ENCODE data around the gene MUC5AC. TPM values are rescaled to one million over a fixed set of nuclear protein-coding genes. Genes with fewer than 3 reads are reported as not detected.

The MUC5AC gene
- total and polyA plus RNA-seq, 2 of the 13 experiments (the other 11 are each of a cell fraction or from before 2014, with no cell fraction given) = under 0.01 TPM; not detected in 1

GRCh38 chr11:1223346-1224110 lies 65.8 kb downstream of the MUC5AC start:
- CTCF ChIA-PET (ENCODE audit: low intra/inter-chr PET ratio, low total read pairs) = no interaction called here
- intact Hi-C loops (cut with micrococcal nuclease; ENCODE audit: unreplicated experiment) = no loop called here

More at GRCh38 chr11:1223346-1224110, 65.8 kb downstream of the MUC5AC start:
- Histone ChIP-seq H3K79me2 (ENCODE audit: insufficient read depth, low read length) (no peaks in the 10 kb centered on the region), H3K27me3 (ENCODE audit: control insufficient read depth in 1 of 2, insufficient read depth in 2 of 2, low read length in 2 of 2) (peaks cover 17 to 55% of the 10 kb centered on the region in 2 experiments), H3K4me1 (ENCODE audit: insufficient read depth, low read length) (peaks cover 36% of the 10 kb centered on the region), H3K4me2 (ENCODE audit: low read depth, low read length) (no peak overlapping the region), H2AFZ (ENCODE audit: low read length) (no peak overlapping the region), H3K27ac (ENCODE audit: extremely low read length, insufficient read depth, low read length) (no peak overlapping the region), H3K9me3 (ENCODE audit: low read length) (no peaks in the 10 kb centered on the region), H4K20me1 (ENCODE audit: insufficient read depth, low read length) (peaks cover 13% of the 10 kb centered on the region; the same call in 1 of the 2 replicates), H3K36me3 (replicated peaks in 1 of 2; ENCODE audit: control insufficient read depth in 1 of 2, insufficient read depth in 2 of 2, low read length in 2 of 2) (no peaks in the 10 kb centered on the region), H3K9ac (ENCODE audit: insufficient read depth, low read depth, low read length) (no peak overlapping the region), H3K4me3 (replicated peaks in 1 of 3; ENCODE audit: insufficient read depth in 1 of 3, low read depth in 2 of 3, low read length in 3 of 3) (no peak overlapping the region)
- ATAC-seq (no peak), FAIRE-seq (no peak), DNase-seq (ENCODE audit: low spot score) (no peak)
- no TSS peak for BruUV-seq (replicated peaks)
- TF ChIP-seq ZFP36L2 (CRISPR knock-in tag; IDR thresholded peaks at IDR 0.05) (no peak), ZBTB10 (CRISPR knock-in tag; IDR thresholded peaks at IDR 0.05; ENCODE audit: borderline replicate concordance) (no peak), ZNF253 (CRISPR knock-in tag; IDR thresholded peaks at IDR 0.05; ENCODE audit: borderline replicate concordance) (no peak), HNF1A (IDR thresholded peaks at IDR 0.05; ENCODE audit: low read depth) (no peak), HNF1A (CRISPR knock-in tag; IDR thresholded peaks at IDR 0.05; ENCODE audit: borderline replicate concordance) (no peak), ZMYM4 (CRISPR knock-in tag; IDR thresholded peaks at IDR 0.05) (no peak), XBP1 (CRISPR knock-in tag; IDR thresholded peaks at IDR 0.05) (no peak), NFYB (CRISPR knock-in tag; IDR thresholded peaks at IDR 0.05) (no peak), SSRP1 (CRISPR knock-in tag; IDR thresholded peaks at IDR 0.05) (no peak), ZIK1 (CRISPR knock-in tag; IDR thresholded peaks at IDR 0.05; ENCODE audit: borderline replicate concordance, low read depth) (no peak), PHB2 (IDR thresholded peaks at IDR 0.05; ENCODE audit: partially characterized antibody) (no peak), ZSCAN31 (CRISPR knock-in tag; IDR thresholded peaks at IDR 0.05; ENCODE audit: low read depth) (no peak), ATF3 (CRISPR knock-in tag; IDR thresholded peaks at IDR 0.05) (no peak), PHF8 (CRISPR knock-in tag; IDR thresholded peaks at IDR 0.05) (no peak), PHF5A (CRISPR knock-in tag; IDR thresholded peaks at IDR 0.05; ENCODE audit: low read depth, unreplicated experiment) (no peak), ZNF552 (CRISPR knock-in tag; IDR thresholded peaks at IDR 0.05; ENCODE audit: borderline replicate concordance) (no peak), CSRNP2 (CRISPR knock-in tag; conservative IDR thresholded peaks at IDR 0.05; ENCODE audit: low read depth) (no peak)
- WGBS (ENCODE audit: low lambda C conversion rate) = 0% methylated on average over 5 of the region's 22 CpGs
- in situ Hi-C loops (cut with HindIII; ENCODE audit: extremely low pct_ligation_motif_present, low pct_unique_long_range_greater_than_20kb) = no loop called here
- POLR2A ChIA-PET = no interaction called here

Data from HepG2 (cell line).